WERI-Rb-1 (cell line): ENCODE measurements around the gene ALG11.
"Not testable (repeated sequence)": the region's sequence is repeated elsewhere in the genome, so short reads cannot be mapped to it uniquely, and the experiment has no call there.

ENCODE experiments used
- DNase-seq: peaks from one replicate; pipeline ENCODE4 v3.0.0-alpha.2; 2020
- H3K27ac ChIP-seq: fragments of 250-450 bp; sonication (Bioruptor Pico); 2 replicates; pipeline ENCODE4 v1.5.1; 2020; ENCODE audit warnings: mild to moderate bottlenecking, moderate library complexity
- H3K27me3 ChIP-seq: fragments of 250-450 bp; sonication (Bioruptor Pico); 2 replicates; pipeline ENCODE4 v1.5.1; 2021; ENCODE audit warnings: mild to moderate bottlenecking, low read depth, moderate library complexity; ENCODE audit not compliant: insufficient read depth, severe bottlenecking
- H3K36me3 ChIP-seq: fragments of 250-450 bp; sonication (Bioruptor Pico); 2 replicates; pipeline ENCODE4 v1.5.1; 2020; ENCODE audit warnings: mild to moderate bottlenecking, moderate library complexity
- H3K4me3 ChIP-seq: 2 replicates; pipeline ENCODE4 v1.5.1; 2011; ENCODE audit warnings: low read depth, mild to moderate bottlenecking, control low read depth, low read length
- H3K9me3 ChIP-seq: fragments of 250-450 bp; sonication (Bioruptor Pico); 2 replicates; pipeline ENCODE4 v1.5.1; 2021; ENCODE audit warnings: mild to moderate bottlenecking, moderate library complexity; ENCODE audit not compliant: severe bottlenecking
- TF ChIP-seq, protein P1 (sequence below): IDR thresholded peaks from 2 replicates; pipeline ENCODE4 v1.5.1; 2011; ENCODE audit warnings: low read depth, mild to moderate bottlenecking, control low read depth, inconsistent platforms, low read length

Gene ALG11

DNA sequence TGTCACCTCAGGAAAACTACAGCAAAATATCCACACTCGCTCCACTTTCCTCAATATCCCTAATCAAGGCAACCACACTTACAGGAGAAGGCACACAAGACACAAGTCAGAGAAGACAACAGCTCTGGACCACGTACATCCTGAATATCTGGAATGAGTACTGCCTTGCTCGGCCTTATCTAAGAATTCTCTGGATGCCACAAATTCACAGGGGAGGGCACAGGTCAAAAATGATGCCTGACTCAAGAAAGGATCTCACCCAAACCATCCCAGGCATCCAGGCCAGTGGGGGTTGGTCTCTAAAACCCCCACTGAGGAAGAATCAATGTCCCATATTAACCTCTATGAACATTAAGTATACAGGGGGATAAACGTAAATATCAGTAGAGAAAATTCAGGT lies 30.8 kb upstream of the ALG11 start:
- H3K4me3 ChIP-seq, result no peak overlapping the region
- TF ChIP-seq, protein P1, sequence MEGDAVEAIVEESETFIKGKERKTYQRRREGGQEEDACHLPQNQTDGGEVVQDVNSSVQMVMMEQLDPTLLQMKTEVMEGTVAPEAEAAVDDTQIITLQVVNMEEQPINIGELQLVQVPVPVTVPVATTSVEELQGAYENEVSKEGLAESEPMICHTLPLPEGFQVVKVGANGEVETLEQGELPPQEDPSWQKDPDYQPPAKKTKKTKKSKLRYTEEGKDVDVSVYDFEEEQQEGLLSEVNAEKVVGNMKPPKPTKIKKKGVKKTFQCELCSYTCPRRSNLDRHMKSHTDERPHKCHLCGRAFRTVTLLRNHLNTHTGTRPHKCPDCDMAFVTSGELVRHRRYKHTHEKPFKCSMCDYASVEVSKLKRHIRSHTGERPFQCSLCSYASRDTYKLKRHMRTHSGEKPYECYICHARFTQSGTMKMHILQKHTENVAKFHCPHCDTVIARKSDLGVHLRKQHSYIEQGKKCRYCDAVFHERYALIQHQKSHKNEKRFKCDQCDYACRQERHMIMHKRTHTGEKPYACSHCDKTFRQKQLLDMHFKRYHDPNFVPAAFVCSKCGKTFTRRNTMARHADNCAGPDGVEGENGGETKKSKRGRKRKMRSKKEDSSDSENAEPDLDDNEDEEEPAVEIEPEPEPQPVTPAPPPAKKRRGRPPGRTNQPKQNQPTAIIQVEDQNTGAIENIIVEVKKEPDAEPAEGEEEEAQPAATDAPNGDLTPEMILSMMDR, result no peak
- no peaks in the 10 kb centered on the region for H3K36me3 ChIP-seq
- DNase-seq, result no peak
- H3K27me3 ChIP-seq, result no peaks in the 10 kb centered on the region
- H3K9me3 ChIP-seq, result no peaks in the 10 kb centered on the region
- no peak overlapping the region for H3K27ac ChIP-seq

DNA sequence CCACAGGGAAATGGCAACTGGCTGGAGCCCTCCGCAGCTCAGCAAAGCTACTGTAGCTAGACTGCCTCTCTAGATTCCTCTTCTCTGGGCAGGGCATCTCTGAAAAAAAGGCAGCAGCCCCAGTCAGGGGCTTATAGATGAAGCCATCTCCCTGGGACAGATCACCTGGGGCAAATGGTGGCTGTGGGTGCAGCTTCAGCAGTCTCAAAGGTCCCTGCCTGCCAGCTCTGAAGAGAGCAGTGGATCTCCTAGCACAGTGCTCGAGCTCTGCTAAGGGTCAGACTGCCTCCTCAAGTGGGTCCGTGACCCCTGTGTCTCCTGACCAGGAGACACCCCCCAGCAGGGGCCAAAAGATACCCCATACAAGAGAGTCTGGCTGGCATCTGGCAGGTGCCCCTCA lies 28.9 kb upstream of the ALG11 start:
- not testable (repeated sequence) for H3K36me3 ChIP-seq, DNase-seq, H3K27ac ChIP-seq, H3K9me3 ChIP-seq, H3K4me3 ChIP-seq, H3K27me3 ChIP-seq

DNA sequence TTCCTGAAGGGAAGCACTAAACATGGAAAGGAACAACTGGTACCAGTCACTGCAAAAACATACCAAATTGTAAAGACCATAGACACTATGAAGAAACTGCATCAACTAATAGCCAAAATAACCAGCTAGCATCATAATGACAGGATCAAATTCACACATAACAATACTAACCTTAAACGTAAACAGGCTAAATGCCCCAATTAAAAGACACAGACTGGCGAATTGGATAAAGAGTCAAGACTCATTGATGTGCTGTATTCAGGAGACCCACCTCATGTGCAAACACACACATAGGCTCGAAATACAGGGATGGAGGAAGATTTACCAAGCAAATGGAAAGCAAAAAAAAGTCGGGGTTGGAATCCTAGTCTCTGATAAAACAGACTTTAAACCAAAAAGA lies 27.3 kb upstream of the ALG11 start:
- not testable (repeated sequence) for H3K4me3 ChIP-seq, H3K9me3 ChIP-seq, H3K27me3 ChIP-seq, H3K36me3 ChIP-seq, DNase-seq, H3K27ac ChIP-seq

DNA sequence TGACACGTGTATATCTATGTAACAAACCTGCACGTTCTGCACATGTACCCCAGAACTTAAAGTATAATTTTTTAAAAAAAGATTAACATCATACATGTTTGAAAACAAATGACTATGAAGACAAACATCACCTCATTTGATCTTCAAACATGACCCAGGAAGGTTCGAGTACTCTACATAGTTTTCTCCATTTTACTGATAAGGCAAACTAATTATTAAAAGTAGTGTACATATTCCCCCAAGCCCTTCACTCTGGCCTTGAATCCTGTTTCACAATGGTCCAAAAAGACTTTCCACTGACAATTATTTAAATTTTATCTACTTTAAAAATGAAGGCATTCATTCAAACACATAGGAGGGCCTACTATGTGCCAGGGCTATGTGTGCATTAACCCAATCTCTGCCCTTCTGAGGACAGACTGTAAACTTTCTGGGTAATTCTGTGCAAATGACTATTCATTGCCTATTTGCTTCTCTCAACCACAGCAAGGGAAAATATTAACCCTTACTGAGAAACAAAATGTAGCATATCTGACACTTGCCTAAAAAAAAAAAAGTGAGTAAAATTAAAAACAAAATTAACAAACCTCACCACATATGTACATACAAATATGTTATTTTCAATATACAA lies 23.1 kb upstream of the ALG11 start:
- TF ChIP-seq, protein P1, result no peak
- DNase-seq, result no peak
- H3K36me3 ChIP-seq, result no peaks in the 10 kb centered on the region
- no peaks in the 10 kb centered on the region for H3K9me3 ChIP-seq
- no peak overlapping the region for H3K27ac ChIP-seq
- no peak overlapping the region for H3K4me3 ChIP-seq
- H3K27me3 ChIP-seq, result no peaks in the 10 kb centered on the region

DNA sequence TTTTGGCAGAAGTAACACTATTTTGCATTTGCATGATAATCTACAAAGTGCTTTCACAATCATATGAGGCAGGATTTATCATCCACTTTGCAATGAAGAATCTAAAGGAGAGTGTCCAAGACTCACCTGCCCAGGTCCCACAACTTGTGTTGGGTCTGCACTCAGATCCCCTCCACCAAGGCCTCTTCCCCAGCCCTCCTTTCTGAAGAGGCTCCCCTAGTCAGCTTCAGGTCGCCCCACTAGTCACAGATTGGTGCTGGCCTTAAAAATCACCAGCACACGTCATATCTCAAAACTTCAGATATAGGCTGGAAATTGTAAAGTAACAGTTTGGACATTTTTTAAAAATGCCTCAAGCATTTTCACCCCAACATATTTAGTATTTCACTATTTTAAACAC lies 18.5 kb upstream of the ALG11 start:
- Histone ChIP-seq H3K36me3 (no peaks in the 10 kb centered on the region), H3K27ac (no peak overlapping the region), H3K9me3 (no peaks in the 10 kb centered on the region), H3K4me3 (no peak overlapping the region), H3K27me3 (no peaks in the 10 kb centered on the region)
- no peak for DNase-seq
- TF ChIP-seq, protein P1, result no peak

DNA sequence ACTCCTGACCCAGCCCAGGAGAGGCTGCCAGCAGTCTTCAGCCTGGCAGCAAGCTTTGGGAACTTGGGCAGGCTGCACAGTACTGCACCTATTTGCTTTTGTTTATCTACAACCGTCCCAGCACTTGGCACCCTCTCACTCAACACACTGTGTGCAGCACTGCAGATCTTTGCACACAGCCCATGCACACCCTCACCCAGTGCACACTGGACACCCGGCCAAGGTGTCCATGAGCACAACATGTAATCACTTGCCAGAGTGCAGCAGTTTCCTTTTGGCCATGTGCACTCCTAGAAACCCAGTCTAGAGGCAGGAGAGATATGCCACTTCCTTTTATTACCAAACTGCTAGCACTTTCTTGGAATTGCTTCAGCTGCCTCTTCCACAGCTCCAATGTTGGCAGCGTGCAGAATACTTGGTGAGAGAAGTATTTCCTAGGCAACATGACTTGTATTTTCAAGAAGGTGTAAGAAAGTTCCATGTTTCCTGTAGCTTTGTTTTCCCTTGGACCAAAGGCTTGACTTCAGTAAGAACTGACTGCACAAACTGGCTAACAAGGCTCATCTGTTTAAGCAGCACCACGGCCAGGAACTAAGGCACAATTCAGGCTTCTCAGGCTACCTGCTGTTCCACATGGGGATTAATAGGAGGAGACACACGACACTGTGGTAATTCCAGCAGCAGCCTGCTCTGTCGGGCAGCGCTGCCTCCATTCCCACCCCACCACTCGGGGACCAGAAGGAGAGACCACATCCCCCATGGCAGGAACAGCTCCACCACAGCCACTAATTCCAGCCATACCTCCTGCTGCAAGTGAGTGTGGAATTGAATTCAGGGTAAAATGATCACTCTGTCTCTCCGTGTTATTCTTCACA lies 16.3 kb upstream of the ALG11 start:
- DNase-seq, result peak; percentile 66
- H3K4me3 ChIP-seq, result no peak overlapping the region
- H3K9me3 ChIP-seq, result no peaks in the 10 kb centered on the region
- peak overlapping the region; percentile 44 for H3K27ac ChIP-seq
- H3K27me3 ChIP-seq, result no peaks in the 10 kb centered on the region
- TF ChIP-seq, protein P1, result peak; percentile 33; the same call in 1 of the 2 replicates
- H3K36me3 ChIP-seq, result no peaks in the 10 kb centered on the region
